Measurements from ENCODE around the gene MYH14.

MYH14 gene

DNA sequence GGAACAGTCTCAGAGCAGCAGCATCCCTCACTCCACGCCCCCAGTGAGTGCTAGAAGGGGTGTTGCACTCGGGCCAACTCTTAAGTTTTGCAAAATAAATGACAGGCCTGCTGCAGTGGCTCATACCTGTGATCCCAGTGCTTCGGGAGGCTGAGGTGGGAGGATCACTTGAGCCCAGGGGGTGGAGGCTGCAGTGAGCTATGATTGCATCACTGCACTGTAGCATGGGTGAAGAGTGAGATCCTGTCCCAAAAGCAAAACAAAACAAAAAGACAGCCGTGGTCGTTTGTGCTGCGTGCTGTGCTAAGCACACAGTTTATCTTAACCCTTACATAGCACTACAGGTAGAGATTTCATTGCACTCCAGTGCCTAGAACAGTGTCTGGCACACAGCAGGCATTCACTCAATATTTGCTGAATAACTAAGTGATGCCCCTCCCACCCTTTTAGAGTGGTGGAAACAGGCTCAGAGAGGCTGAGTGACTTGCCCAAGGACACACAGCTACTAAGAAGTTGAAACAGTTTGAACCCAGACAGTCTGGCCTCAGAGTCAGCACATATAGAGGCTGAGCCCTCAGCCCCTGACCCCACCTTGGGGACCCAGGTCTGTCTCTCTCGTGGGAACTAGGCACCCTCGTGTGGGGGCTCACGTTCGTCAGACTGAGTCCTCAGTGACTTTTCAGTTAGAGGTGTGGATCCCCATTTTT lies 107.5 kb downstream of the MYH14 start:
- Histone ChIP-seq H3K36me3 (ENCODE audit: insufficient read depth, low read length) (no peaks in the 10 kb centered on the region), H3K4me3 (ENCODE audit: low read depth, low read length) (no peak overlapping the region), H3K27me3 (ENCODE audit: insufficient read depth, low read length) (peaks cover 61% of the 10 kb centered on the region), H3K79me2 (ENCODE audit: control insufficient read depth, insufficient read depth, low read length, unreplicated experiment) (no peaks in the 10 kb centered on the region), H2AFZ (ENCODE audit: low read length, unreplicated experiment) (no peak overlapping the region), H3K4me1 (ENCODE audit: control insufficient read depth, insufficient read depth, low read length, unreplicated experiment) (no peaks in the 10 kb centered on the region), H3K27ac (ENCODE audit: low read depth, low read length) (no peak overlapping the region)

DNA sequence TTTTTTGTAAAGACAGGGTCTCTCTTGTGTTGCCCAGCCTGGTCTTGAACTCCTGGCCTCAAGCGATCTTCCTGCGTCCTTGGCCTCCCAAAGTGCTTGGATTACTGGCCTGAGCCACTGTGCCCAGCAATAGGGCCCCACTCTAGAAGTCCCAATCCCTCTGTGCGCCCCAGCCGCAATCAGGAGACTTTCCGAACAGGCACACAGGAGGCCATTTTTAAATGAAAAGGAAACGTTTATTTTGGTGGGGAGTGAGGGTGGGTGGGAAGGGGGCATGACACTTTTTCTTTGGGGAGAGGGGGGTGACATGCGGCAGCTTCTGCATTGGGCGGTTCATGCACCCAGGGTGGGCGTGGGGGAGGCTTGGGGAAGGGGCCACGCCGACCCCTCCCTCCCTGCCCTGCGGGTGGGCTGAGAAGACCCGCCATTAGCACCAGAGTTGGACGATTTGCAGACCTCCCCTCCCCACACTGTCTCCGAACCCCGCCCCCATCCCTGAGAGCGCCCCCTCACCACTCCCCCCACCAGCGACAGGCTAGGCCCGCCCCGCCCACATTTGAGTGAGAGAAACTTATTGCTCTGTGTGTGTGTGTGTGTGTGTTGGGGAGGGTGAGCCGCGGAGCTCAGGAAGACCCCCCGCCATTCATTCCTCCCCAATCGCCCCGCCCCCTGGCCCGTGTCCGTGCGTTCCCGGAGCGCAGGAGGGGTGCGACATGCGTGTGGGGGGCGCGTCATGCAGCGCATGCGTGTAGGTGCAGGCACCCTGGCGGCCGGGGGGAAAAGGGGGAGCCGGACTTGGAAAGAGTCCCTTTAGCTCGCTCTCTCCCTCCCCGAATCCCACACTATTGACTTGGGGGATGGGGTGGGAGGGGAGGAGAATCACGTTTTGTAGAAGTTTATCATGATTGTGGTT lies 108.6 kb downstream of the MYH14 start:
- no peaks in the 10 kb centered on the region for H3K36me3 ChIP-seq (ENCODE audit: insufficient read depth, low read length)
- no peak overlapping the region for H3K27ac ChIP-seq (ENCODE audit: low read depth, low read length)
- H3K27me3 ChIP-seq (ENCODE audit: insufficient read depth, low read length): peaks cover 64% of the 10 kb centered on the region
- H2AFZ ChIP-seq (ENCODE audit: low read length, unreplicated experiment): no peak overlapping the region
- peak overlapping the region; percentile 37; the same call in 1 of the 2 replicates for H3K4me3 ChIP-seq (ENCODE audit: low read depth, low read length)
- no peaks in the 10 kb centered on the region for H3K4me1 ChIP-seq (ENCODE audit: control insufficient read depth, insufficient read depth, low read length, unreplicated experiment)
- H3K79me2 ChIP-seq (ENCODE audit: control insufficient read depth, insufficient read depth, low read length, unreplicated experiment): no peaks in the 10 kb centered on the region

DNA sequence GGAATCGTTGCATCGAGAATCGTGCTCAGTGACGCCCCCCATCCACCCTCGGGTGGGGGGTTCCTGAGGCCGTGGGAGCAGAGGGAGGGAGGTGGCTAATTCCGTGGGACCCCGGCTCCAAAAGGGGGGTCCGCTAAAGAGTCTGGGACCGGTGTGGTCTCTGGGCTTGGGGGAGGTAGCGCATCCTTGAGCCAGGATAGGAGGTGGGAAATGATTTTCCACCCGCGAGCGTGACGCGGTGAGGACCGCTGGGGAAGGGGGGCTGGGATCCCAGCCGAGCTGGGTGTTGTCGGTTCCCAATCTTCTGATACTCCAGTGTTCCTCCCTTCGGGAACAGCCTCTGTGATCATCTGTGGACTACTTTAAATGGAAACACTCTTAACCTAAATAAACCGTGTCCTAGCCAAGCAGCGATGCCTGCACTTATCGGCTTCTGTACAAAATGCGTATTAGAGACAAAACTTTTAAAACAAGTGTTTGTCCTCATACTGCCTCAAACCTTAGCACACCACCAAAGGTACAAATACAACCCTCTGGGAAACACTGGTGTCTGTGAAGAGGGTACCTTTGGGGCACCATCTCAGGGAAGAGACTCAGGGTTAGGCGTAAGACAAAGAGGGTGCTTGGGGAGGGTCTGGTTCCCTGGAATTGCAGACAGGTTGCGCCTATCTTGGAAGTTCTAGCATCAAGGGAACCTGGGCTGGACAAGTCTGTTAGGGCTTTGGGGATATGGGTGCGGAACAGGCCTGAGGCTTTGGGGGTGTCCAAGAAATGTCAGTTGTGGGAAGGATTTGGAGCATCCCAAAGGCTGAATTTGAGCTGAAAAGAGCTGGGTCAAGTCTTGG lies 109.8 kb downstream of the MYH14 start:
- Histone ChIP-seq H3K4me1 (ENCODE audit: control insufficient read depth, insufficient read depth, low read length, unreplicated experiment) (no peaks in the 10 kb centered on the region), H3K36me3 (ENCODE audit: insufficient read depth, low read length) (no peaks in the 10 kb centered on the region), H3K4me3 (ENCODE audit: low read depth, low read length) (no peak overlapping the region), H2AFZ (ENCODE audit: low read length, unreplicated experiment) (no peak overlapping the region), H3K27me3 (ENCODE audit: insufficient read depth, low read length) (peaks cover 58% of the 10 kb centered on the region), H3K27ac (ENCODE audit: low read depth, low read length) (no peak overlapping the region), H3K79me2 (ENCODE audit: control insufficient read depth, insufficient read depth, low read length, unreplicated experiment) (no peaks in the 10 kb centered on the region)

DNA sequence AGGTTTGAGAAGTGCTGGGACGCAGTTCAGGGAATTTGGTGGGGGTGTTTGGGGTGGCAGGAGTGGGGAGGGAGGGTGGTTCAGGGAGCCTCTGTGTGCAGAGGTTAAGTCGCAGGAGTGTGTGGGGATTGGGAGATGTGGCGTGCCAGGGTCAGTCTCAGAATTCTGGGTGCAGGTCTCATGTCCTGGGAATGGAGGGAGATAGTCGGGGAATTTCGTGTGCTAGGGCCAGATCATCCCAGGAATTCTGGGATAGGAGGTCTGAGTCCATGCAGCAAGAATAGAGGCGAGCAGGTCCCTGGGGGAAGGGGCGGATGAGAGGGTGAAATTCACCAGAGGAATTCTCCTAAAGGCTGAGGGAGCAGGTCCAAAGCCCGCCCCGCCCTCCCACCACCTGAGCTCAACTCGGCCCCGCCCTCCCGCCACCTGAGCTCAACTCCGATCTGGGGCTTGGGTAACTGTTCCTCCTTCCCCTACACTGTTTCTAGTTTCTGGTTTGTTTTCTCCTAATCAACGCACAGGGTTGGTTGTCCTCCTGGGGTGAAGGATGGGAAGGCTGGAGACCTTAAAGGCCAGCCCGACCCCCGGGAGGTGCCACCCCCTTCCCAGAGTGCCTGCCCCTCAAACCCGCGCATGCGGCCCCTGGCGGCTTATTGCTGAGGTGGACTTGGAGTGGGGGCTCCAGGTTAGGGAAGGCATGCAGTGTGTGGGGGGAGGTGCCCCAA lies 110.6 kb downstream of the MYH14 start:
- H3K27me3 ChIP-seq (ENCODE audit: insufficient read depth, low read length): peaks cover 58% of the 10 kb centered on the region
- no peaks in the 10 kb centered on the region for H3K79me2 ChIP-seq (ENCODE audit: control insufficient read depth, insufficient read depth, low read length, unreplicated experiment)
- no peak overlapping the region for H3K27ac ChIP-seq (ENCODE audit: low read depth, low read length)
- H3K4me1 ChIP-seq (ENCODE audit: control insufficient read depth, insufficient read depth, low read length, unreplicated experiment): no peaks in the 10 kb centered on the region
- no peak overlapping the region for H3K4me3 ChIP-seq (ENCODE audit: low read depth, low read length)
- no peak overlapping the region for H2AFZ ChIP-seq (ENCODE audit: low read length, unreplicated experiment)
- H3K36me3 ChIP-seq (ENCODE audit: insufficient read depth, low read length): no peaks in the 10 kb centered on the region

DNA sequence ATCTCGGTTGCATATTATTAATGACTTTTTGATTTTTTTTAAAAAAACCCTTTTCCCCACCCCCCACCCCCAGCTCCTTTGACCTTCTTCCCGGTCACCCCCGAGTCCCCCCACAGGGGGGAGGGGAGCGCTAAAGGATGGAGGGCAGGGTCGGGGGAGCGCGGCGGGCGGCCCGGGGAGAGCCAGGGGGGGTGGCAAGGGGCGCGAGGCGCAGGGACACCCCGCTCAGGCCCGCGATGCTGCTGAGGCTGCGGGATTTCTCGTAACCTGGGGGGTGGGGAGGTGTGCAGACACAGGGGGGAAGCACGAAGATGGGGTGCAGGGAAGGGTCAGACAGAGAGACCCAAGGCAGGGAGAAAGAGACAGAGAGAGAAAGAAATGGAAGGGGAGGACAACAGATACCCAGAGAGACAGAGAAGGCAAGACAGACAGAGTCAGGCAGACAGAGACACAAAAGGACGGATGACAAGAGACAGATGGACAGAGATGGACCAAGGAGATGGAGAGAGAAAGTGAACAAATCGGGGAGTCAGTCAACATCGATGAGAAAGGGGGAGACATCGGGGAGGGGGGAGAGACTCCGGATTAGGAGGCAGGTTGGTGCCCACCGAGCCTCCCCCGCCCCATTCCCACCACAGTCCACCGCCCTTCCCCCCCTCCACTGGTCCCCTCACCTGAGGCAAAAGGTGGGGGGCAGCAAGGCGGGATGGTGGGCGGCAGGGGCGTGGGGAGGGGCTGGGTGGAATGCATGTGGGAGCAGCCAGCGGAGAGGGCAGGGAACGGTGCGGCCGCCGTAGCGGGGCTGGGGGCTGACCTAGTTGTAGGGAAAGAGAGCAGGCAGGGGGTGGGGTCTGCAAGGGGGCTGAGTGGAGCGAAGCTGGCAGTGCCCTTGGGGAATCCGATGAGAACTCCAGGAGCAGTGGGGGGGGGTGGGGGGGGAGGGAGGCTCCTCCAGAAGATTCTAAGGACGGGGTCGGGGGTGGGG lies 111.6 kb downstream of the MYH14 start:
- H3K27me3 ChIP-seq (ENCODE audit: insufficient read depth, low read length): peaks cover 59% of the 10 kb centered on the region
- no peaks in the 10 kb centered on the region for H3K36me3 ChIP-seq (ENCODE audit: insufficient read depth, low read length)
- H3K4me3 ChIP-seq (ENCODE audit: low read depth, low read length): no peak overlapping the region
- H3K79me2 ChIP-seq (ENCODE audit: control insufficient read depth, insufficient read depth, low read length, unreplicated experiment): no peaks in the 10 kb centered on the region
- H3K4me1 ChIP-seq (ENCODE audit: control insufficient read depth, insufficient read depth, low read length, unreplicated experiment): no peaks in the 10 kb centered on the region
- no peak overlapping the region for H3K27ac ChIP-seq (ENCODE audit: low read depth, low read length)
- no peak overlapping the region for H2AFZ ChIP-seq (ENCODE audit: low read length, unreplicated experiment)

DNA sequence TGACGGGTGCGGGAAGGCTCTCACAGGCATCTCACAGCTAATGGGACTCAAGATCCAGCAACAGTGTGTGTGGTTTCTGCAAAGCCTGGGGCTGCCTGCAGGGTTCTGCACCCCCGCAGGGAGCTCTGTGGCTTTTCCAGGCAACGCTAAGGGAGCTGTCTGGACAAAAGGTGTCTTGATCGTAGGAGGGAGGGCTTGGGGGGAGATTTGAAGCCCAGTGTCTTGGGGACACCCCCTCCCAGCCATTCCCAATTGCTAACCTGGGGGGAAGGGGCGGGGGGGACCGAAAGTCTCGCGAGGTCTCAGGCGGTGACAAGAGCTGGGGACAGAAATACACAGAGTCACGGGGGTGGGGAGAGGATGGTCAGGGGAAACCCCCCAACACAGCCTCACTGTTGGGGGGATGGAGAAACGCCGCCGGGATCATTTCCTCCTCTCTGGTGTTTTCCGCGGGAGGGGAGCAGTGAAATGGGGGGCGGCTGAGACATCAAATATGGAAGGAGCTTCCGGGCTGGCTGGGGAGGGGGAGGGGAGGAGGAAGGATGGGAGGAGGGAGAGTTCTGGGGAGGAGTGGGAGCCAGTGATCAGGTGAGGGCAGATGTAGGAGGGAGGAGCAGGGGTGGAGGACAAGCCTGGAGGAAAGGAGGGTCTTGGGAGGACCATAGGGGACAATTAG lies 112.5 kb downstream of the MYH14 start:
- Histone ChIP-seq H3K27ac (ENCODE audit: low read depth, low read length) (no peak overlapping the region), H3K4me3 (ENCODE audit: low read depth, low read length) (no peak overlapping the region), H3K36me3 (ENCODE audit: insufficient read depth, low read length) (no peaks in the 10 kb centered on the region), H3K27me3 (ENCODE audit: insufficient read depth, low read length) (peaks cover 50% of the 10 kb centered on the region), H3K79me2 (ENCODE audit: control insufficient read depth, insufficient read depth, low read length, unreplicated experiment) (no peaks in the 10 kb centered on the region), H2AFZ (ENCODE audit: low read length, unreplicated experiment) (no peak overlapping the region), H3K4me1 (ENCODE audit: control insufficient read depth, insufficient read depth, low read length, unreplicated experiment) (no peaks in the 10 kb centered on the region)

DNA sequence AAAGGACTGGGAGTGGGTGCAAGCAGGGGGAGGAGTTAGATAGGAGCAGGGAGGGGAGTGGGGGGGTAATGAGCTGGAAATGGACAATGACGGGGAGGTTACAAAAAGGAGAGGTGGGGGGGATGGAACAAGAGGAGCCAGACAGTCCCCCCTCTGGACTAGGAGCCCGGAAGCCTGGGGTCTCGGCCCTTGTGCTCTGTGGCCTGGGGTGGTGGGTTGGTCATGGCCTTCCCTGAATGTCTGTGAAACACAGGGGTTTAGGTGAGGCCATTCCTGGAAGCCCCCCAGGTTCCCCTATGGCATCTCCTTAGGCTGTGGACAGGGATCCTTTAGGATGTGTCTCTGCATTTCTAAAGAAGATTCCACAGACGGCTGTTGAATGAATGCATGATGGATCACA lies 113.7 kb downstream of the MYH14 start:
- H3K27ac ChIP-seq (ENCODE audit: low read depth, low read length): no peak overlapping the region
- H3K27me3 ChIP-seq (ENCODE audit: insufficient read depth, low read length): peaks cover 39% of the 10 kb centered on the region
- no peaks in the 10 kb centered on the region for H3K36me3 ChIP-seq (ENCODE audit: insufficient read depth, low read length)
- H3K4me1 ChIP-seq (ENCODE audit: control insufficient read depth, insufficient read depth, low read length, unreplicated experiment): no peaks in the 10 kb centered on the region
- no peak overlapping the region for H3K4me3 ChIP-seq (ENCODE audit: low read depth, low read length)
- no peaks in the 10 kb centered on the region for H3K79me2 ChIP-seq (ENCODE audit: control insufficient read depth, insufficient read depth, low read length, unreplicated experiment)
- no peak overlapping the region for H2AFZ ChIP-seq (ENCODE audit: low read length, unreplicated experiment)

DNA sequence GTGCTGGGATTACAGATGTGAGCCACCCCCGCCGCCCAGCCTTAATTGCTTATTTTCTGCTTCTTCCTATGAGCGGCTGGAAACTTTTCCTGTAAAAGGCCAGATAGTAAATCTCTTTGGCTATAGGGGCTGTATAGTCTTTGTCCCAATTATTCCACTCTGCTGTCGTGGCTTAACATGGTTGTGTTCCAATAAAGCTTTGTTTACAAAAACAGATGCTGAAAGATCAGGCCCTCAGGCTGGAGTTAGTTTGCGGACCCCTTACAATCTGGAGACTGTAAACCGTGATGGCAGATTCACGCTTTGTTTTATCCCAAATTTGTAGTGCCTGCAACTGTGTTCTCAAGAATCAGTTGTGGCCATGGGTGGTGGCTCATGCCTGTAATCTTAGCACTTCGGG lies 115.0 kb downstream of the MYH14 start:
- H3K4me1 ChIP-seq (ENCODE audit: control insufficient read depth, insufficient read depth, low read length, unreplicated experiment): no peaks in the 10 kb centered on the region
- H2AFZ ChIP-seq (ENCODE audit: low read length, unreplicated experiment): no peak overlapping the region
- no peaks in the 10 kb centered on the region for H3K79me2 ChIP-seq (ENCODE audit: control insufficient read depth, insufficient read depth, low read length, unreplicated experiment)
- no peak overlapping the region for H3K27ac ChIP-seq (ENCODE audit: low read depth, low read length)
- H3K4me3 ChIP-seq (ENCODE audit: low read depth, low read length): no peak overlapping the region
- H3K27me3 ChIP-seq (ENCODE audit: insufficient read depth, low read length): peaks cover 27% of the 10 kb centered on the region
- H3K36me3 ChIP-seq (ENCODE audit: insufficient read depth, low read length): no peaks in the 10 kb centered on the region

DNA sequence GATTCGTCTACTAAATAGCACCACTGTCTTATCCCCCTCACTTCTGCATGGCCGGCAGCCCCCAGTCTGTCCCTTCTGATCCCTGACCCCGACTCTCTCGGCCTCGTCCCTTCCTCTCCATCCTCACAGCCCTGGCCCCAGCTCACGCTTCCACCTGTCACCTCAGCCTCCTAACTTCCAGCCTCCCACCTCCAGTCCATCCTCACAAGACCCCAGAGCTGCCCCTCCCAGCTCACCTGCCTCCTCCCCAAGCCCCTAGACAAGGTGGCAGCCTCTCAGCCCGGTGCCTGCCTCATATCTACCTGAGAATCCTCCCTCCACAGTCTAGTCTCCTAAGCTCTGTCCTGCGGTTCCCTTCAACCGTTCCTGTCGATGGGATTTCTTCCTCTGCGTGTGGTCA lies 115.7 kb downstream of the MYH14 start:
- Histone ChIP-seq H3K79me2 (ENCODE audit: control insufficient read depth, insufficient read depth, low read length, unreplicated experiment) (no peaks in the 10 kb centered on the region), H3K27ac (ENCODE audit: low read depth, low read length) (no peak overlapping the region), H3K27me3 (ENCODE audit: insufficient read depth, low read length) (peaks cover 22% of the 10 kb centered on the region), H2AFZ (ENCODE audit: low read length, unreplicated experiment) (no peak overlapping the region), H3K4me1 (ENCODE audit: control insufficient read depth, insufficient read depth, low read length, unreplicated experiment) (no peaks in the 10 kb centered on the region), H3K36me3 (ENCODE audit: insufficient read depth, low read length) (no peaks in the 10 kb centered on the region), H3K4me3 (ENCODE audit: low read depth, low read length) (no peak overlapping the region)

All from ACC112 (cell line).